Activated T-cell treated with anti-CD3 and anti-CD28 coated beads, Interleukin-2, amount 50 U/mL, for 24 hours (primary cell): ENCODE data around the gene DGKA.

Experiments used
- DNase-seq: peaks from one replicate; pipeline ENCODE4 v3.0.0-alpha.2; 2020
- H3K27ac Mint-ChIP-seq: 2 replicates; pipeline ENCODE4 v1.8.0; 2020; ENCODE audit warnings: mild to moderate bottlenecking, mixed read lengths
- H3K27me3 Mint-ChIP-seq: 2 replicates; pipeline ENCODE4 v1.8.0; 2020; ENCODE audit warnings: mixed read lengths
- H3K36me3 Mint-ChIP-seq: 2 replicates; pipeline ENCODE4 v1.8.0; 2020; ENCODE audit warnings: low read depth, mixed read lengths
- H3K4me1 Mint-ChIP-seq: 2 replicates; pipeline ENCODE4 v1.8.0; 2020; ENCODE audit warnings: low read depth, mixed read lengths
- H3K4me3 Mint-ChIP-seq: 2 replicates; pipeline ENCODE4 v1.8.0; 2020; ENCODE audit warnings: mild to moderate bottlenecking, moderate library complexity, mixed read lengths
- H3K9me3 Mint-ChIP-seq: 2 replicates; pipeline ENCODE4 v1.8.0; 2020; ENCODE audit warnings: mixed read lengths

The DGKA gene

GRCh38 chr12:55925870-55926737, 4.9 kb upstream of the DGKA start:
- no peak for DNase-seq
- peak overlapping the region; percentile 91 for H3K4me3 Mint-ChIP-seq

GRCh38 chr12:55926738-55927587, 4.0 kb upstream of the DGKA start:
- Mint-ChIP-seq H3K9me3 (no peaks in the 10 kb centered on the region), H3K4me1 (peaks cover 55% of the 10 kb centered on the region), H3K27me3 (no peaks in the 10 kb centered on the region), H3K36me3 (peaks cover 60% of the 10 kb centered on the region), H3K27ac (peak overlapping the region; percentile 98), H3K4me3 (peak overlapping the region; percentile 91)
- peak; percentile 96 for DNase-seq

More at GRCh38 chr12:55925870-55926737, 4.9 kb upstream of the DGKA start:
- H3K36me3 Mint-ChIP-seq: peaks cover 58% of the 10 kb centered on the region
- peaks cover 61% of the 10 kb centered on the region for H3K4me1 Mint-ChIP-seq
- H3K9me3 Mint-ChIP-seq: no peaks in the 10 kb centered on the region
- H3K27ac Mint-ChIP-seq: peak overlapping the region; percentile 98
- H3K27me3 Mint-ChIP-seq: no peaks in the 10 kb centered on the region

- Mint-ChIP-seq H3K27me3 (no peaks in the 10 kb centered on the region), H3K36me3 (peaks cover 60% of the 10 kb centered on the region), H3K4me1 (peaks cover 50% of the 10 kb centered on the region), H3K27ac (peak within 1 kb of the TSS; percentile 98), H3K9me3 (no peaks in the 10 kb centered on the region), H3K4me3 (peak within 1 kb of the TSS; percentile 91)
- peak; percentile 80 for DNase-seq
Observed at GRCh38 chr12:55927588-55928502, 3.1 kb upstream of the DGKA start, which contains the start of gene PYM1. TSS of gene PYM1 (minus strand) at chr12:55927894. CDS start at chr12:55927761, 133 bp downstream.

- Mint-ChIP-seq H3K27ac (peak overlapping the region; percentile 98), H3K9me3 (no peaks in the 10 kb centered on the region), H3K36me3 (peaks cover 64% of the 10 kb centered on the region), H3K4me1 (peaks cover 59% of the 10 kb centered on the region), H3K4me3 (peak overlapping the region; percentile 91), H3K27me3 (no peaks in the 10 kb centered on the region)
- peak; percentile 87 for DNase-seq
Observed at GRCh38 chr12:55929306-55929791, 1.6 kb upstream of the DGKA start.

GRCh38 chr12:55931317-55931779, 386 bp downstream of the DGKA start:
- Mint-ChIP-seq H3K4me1 (peaks cover 63% of the 10 kb centered on the region), H3K27me3 (no peaks in the 10 kb centered on the region), H3K36me3 (peaks cover 68% of the 10 kb centered on the region), H3K4me3 (peak overlapping the region; percentile 91), H3K27ac (peak overlapping the region; percentile 98), H3K9me3 (no peaks in the 10 kb centered on the region)
- peak; percentile 38 for DNase-seq

GRCh38 chr12:55931780-55932550, 1.0 kb downstream of the DGKA start:
- Mint-ChIP-seq H3K27ac (peak overlapping the region; percentile 98), H3K4me3 (peak overlapping the region; percentile 91), H3K27me3 (no peaks in the 10 kb centered on the region), H3K9me3 (no peaks in the 10 kb centered on the region), H3K4me1 (peaks cover 70% of the 10 kb centered on the region), H3K36me3 (peaks cover 70% of the 10 kb centered on the region)
- DNase-seq: peak; percentile 62

GRCh38 chr12:55932551-55932910, 1.6 kb downstream of the DGKA start:
- DNase-seq: peak; percentile 51
- Mint-ChIP-seq H3K4me1 (peaks cover 75% of the 10 kb centered on the region), H3K36me3 (peaks cover 70% of the 10 kb centered on the region), H3K27ac (peak overlapping the region; percentile 98), H3K9me3 (no peaks in the 10 kb centered on the region), H3K27me3 (no peaks in the 10 kb centered on the region), H3K4me3 (peak overlapping the region; percentile 91)

- H3K9me3 Mint-ChIP-seq: no peaks in the 10 kb centered on the region
- H3K27ac Mint-ChIP-seq: peak overlapping the region; percentile 98
- no peak for DNase-seq
- H3K36me3 Mint-ChIP-seq: peaks cover 72% of the 10 kb centered on the region
- no peaks in the 10 kb centered on the region for H3K27me3 Mint-ChIP-seq
- H3K4me1 Mint-ChIP-seq: peaks cover 80% of the 10 kb centered on the region
- peak overlapping the region; percentile 91 for H3K4me3 Mint-ChIP-seq
Observed at GRCh38 chr12:55933169-55933798, 2.3 kb downstream of the DGKA start.

- Mint-ChIP-seq H3K36me3 (peaks cover 80% of the 10 kb centered on the region), H3K4me1 (peaks cover 85% of the 10 kb centered on the region), H3K27ac (peak overlapping the region; percentile 98), H3K9me3 (no peaks in the 10 kb centered on the region), H3K27me3 (no peaks in the 10 kb centered on the region), H3K4me3 (peak overlapping the region; percentile 91)
- no peak for DNase-seq
Observed at GRCh38 chr12:55933799-55934742, 3.1 kb downstream of the DGKA start.

- Mint-ChIP-seq H3K9me3 (no peaks in the 10 kb centered on the region), H3K27me3 (no peaks in the 10 kb centered on the region), H3K4me1 (peaks cover 85% of the 10 kb centered on the region), H3K4me3 (peak overlapping the region; percentile 91), H3K36me3 (peaks cover 87% of the 10 kb centered on the region), H3K27ac (peak overlapping the region; percentile 98)
- no peak for DNase-seq
Observed at GRCh38 chr12:55934773-55935172, 3.8 kb downstream of the DGKA start.

GRCh38 chr12:55935738-55936151, 4.8 kb downstream of the DGKA start:
- Mint-ChIP-seq H3K9me3 (no peaks in the 10 kb centered on the region), H3K4me1 (peaks cover 86% of the 10 kb centered on the region), H3K27me3 (no peaks in the 10 kb centered on the region), H3K27ac (peak overlapping the region; percentile 98), H3K4me3 (peak overlapping the region; percentile 91), H3K36me3 (peaks cover 97% of the 10 kb centered on the region)
- DNase-seq: peak; percentile 58

- Mint-ChIP-seq H3K27ac (peak overlapping the region; percentile 98), H3K4me3 (no peak overlapping the region), H3K36me3 (peaks cover 99% of the 10 kb centered on the region), H3K27me3 (no peaks in the 10 kb centered on the region), H3K4me1 (peaks cover 91% of the 10 kb centered on the region), H3K9me3 (no peaks in the 10 kb centered on the region)
- no peak for DNase-seq
Observed at GRCh38 chr12:55937981-55938380, 7.0 kb downstream of the DGKA start.
